Suprapubic skin (tissue), 3 donors: ENCODE measurements around the gene NCL.

ENCODE experiments used
- EP300 ChIP-seq: sonication (generic); formaldehyde crosslinking; IDR thresholded peaks from one replicate; pipeline ENCODE4 v1.6.1; 2017; ENCODE audit warnings: antibody characterized with exemption
- POLR2A ChIP-seq, 2 donors: fragments of 450-650 bp; IDR thresholded peaks; one replicate each; pipeline ENCODE4 v1.6.1; 2017; ENCODE audit warnings: antibody characterized with exemption in 2 of 2, mild to moderate bottlenecking in 2 of 2, moderate library complexity in 2 of 2
- TF ChIP-seq, protein P1 (sequence below), 2 donors: fragments of 200-600 bp in 1 of 2; fragments of 450-650 bp in 1 of 2; sonication (generic) in 1 of 2; IDR thresholded peaks; one replicate each; pipeline ENCODE4 v1.5.1; 2016 to 2019; ENCODE audit warnings: antibody characterized with exemption in 2 of 2, mild to moderate bottlenecking in 1 of 2, moderate library complexity in 1 of 2

DNA sequence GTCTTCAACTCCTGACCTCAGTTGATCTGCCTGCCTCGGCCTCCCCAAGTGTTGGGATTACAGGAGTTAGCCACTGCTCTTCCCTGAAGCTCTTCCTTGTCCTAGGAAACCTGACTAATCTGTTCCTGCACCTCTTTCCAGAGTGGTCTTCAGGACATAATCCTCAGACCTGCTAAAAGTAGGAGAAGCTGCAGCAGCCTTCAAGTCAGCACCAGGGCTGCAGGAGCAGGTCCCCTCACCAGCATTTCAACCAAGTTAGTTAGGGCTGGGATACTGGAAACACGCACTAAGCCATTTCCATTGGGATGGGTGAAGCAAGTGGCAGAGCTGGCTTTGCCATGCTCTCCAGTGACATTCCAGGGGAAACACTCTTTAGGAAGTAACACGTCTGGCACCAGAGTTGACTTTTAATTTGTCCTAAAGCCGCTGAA, 9.9 kb downstream of the NCL start:
- TF ChIP-seq EP300: no peak
- TF ChIP-seq, protein P1, sequence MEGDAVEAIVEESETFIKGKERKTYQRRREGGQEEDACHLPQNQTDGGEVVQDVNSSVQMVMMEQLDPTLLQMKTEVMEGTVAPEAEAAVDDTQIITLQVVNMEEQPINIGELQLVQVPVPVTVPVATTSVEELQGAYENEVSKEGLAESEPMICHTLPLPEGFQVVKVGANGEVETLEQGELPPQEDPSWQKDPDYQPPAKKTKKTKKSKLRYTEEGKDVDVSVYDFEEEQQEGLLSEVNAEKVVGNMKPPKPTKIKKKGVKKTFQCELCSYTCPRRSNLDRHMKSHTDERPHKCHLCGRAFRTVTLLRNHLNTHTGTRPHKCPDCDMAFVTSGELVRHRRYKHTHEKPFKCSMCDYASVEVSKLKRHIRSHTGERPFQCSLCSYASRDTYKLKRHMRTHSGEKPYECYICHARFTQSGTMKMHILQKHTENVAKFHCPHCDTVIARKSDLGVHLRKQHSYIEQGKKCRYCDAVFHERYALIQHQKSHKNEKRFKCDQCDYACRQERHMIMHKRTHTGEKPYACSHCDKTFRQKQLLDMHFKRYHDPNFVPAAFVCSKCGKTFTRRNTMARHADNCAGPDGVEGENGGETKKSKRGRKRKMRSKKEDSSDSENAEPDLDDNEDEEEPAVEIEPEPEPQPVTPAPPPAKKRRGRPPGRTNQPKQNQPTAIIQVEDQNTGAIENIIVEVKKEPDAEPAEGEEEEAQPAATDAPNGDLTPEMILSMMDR (IDR thresholded peaks at IDR 0.05): no peak
- TF ChIP-seq POLR2A (IDR thresholded peaks at IDR 0.05): no peak
